ENCODE measurements around the gene ETV3. TPM values are rescaled to one million over a fixed set of nuclear protein-coding genes. Genes with fewer than 3 reads are reported as not detected.

ETV3 gene
- total and polyA plus RNA-seq, 2 of the 13 experiments (the other 11 are each of a cell fraction or from before 2014, with no cell fraction given): 4.2 to 5.8 TPM

GRCh38 chr1:157176591-157177121 is 38.5 kb upstream of the ETV3 start:
- ChIA-PET CTCF (ENCODE audit: low intra/inter-chr PET ratio, low total read pairs) (no interaction called here), POLR2A (no interaction called here)
- no peak for ATAC-seq
- Histone ChIP-seq H3K9ac (ENCODE audit: insufficient read depth, low read depth, low read length) (no peak overlapping the region), H3K27me3 (ENCODE audit: control insufficient read depth in 1 of 2, insufficient read depth in 2 of 2, low read length in 2 of 2) (peaks cover 1 to 11% of the 10 kb centered on the region in 2 experiments; a peak in 3 of 5 replicates), H3K4me2 (ENCODE audit: low read depth, low read length) (no peak overlapping the region), H3K9me3 (ENCODE audit: low read length) (no peaks in the 10 kb centered on the region), H3K4me1 (ENCODE audit: insufficient read depth, low read length) (no peaks in the 10 kb centered on the region), H3K79me2 (ENCODE audit: insufficient read depth, low read length) (no peaks in the 10 kb centered on the region), H3K36me3 (replicated peaks in 1 of 2; ENCODE audit: control insufficient read depth in 1 of 2, insufficient read depth in 2 of 2, low read length in 2 of 2) (no peaks in the 10 kb centered on the region), H2AFZ (ENCODE audit: low read length) (no peak overlapping the region), H3K4me3 (replicated peaks in 1 of 3; ENCODE audit: insufficient read depth in 1 of 3, low read depth in 2 of 3, low read length in 3 of 3) (no peak overlapping the region), H3K27ac (ENCODE audit: extremely low read length, insufficient read depth, low read length) (no peak overlapping the region), H4K20me1 (ENCODE audit: insufficient read depth, low read length) (no peaks in the 10 kb centered on the region)
- no TSS peak for BruUV-seq (replicated peaks)
- 53% methylated on average over 5 of the region's 6 CpGs for WGBS (ENCODE audit: low lambda C conversion rate)
- intact Hi-C loops (cut with micrococcal nuclease; ENCODE audit: unreplicated experiment) (no loop called here), in situ Hi-C loops (cut with HindIII; ENCODE audit: extremely low pct_ligation_motif_present, low pct_unique_long_range_greater_than_20kb) (no loop called here)
- TF ChIP-seq TEF (CRISPR knock-in tag; IDR thresholded peaks at IDR 0.05): no peak
- no peak for TF ChIP-seq POLR2AphosphoS5 (IDR thresholded peaks at IDR 0.05; ENCODE audit: low read depth, low read length)
- no peak for TF ChIP-seq NFIB (CRISPR knock-in tag; IDR thresholded peaks at IDR 0.05; ENCODE audit: borderline replicate concordance)
- TF ChIP-seq FOXA3 (CRISPR knock-in tag; IDR thresholded peaks at IDR 0.05): no peak
- TF ChIP-seq MED13 (CRISPR knock-in tag; IDR thresholded peaks at IDR 0.05): no peak
- no peak for TF ChIP-seq MATR3 (CRISPR knock-in tag; IDR thresholded peaks at IDR 0.05)
- no peak for TF ChIP-seq ZBTB42 (CRISPR knock-in tag; IDR thresholded peaks at IDR 0.05)
- no peak for TF ChIP-seq ZNF746 (CRISPR knock-in tag; IDR thresholded peaks at IDR 0.05)
- no peak for DNase-seq (ENCODE audit: low spot score)
- no peak for FAIRE-seq

GRCh38 chr1:157176016-157176415 is 37.8 kb upstream of the ETV3 start:
- ChIA-PET POLR2A (no interaction called here), CTCF (ENCODE audit: low intra/inter-chr PET ratio, low total read pairs) (no interaction called here)
- Histone ChIP-seq H3K27ac (ENCODE audit: extremely low read length, insufficient read depth, low read length) (no peak overlapping the region), H3K79me2 (ENCODE audit: insufficient read depth, low read length) (no peaks in the 10 kb centered on the region), H3K4me3 (replicated peaks in 1 of 3; ENCODE audit: insufficient read depth in 1 of 3, low read depth in 2 of 3, low read length in 3 of 3) (no peak overlapping the region), H3K9me3 (ENCODE audit: low read length) (no peaks in the 10 kb centered on the region), H3K27me3 (ENCODE audit: control insufficient read depth in 1 of 2, insufficient read depth in 2 of 2, low read length in 2 of 2) (peaks cover 1 to 11% of the 10 kb centered on the region in 2 experiments; a peak in 3 of 5 replicates), H3K36me3 (replicated peaks in 1 of 2; ENCODE audit: control insufficient read depth in 1 of 2, insufficient read depth in 2 of 2, low read length in 2 of 2) (no peaks in the 10 kb centered on the region), H3K9ac (ENCODE audit: insufficient read depth, low read depth, low read length) (no peak overlapping the region), H4K20me1 (ENCODE audit: insufficient read depth, low read length) (no peaks in the 10 kb centered on the region), H2AFZ (ENCODE audit: low read length) (no peak overlapping the region), H3K4me1 (ENCODE audit: insufficient read depth, low read length) (no peaks in the 10 kb centered on the region), H3K4me2 (ENCODE audit: low read depth, low read length) (no peak overlapping the region)
- no TSS peak for BruUV-seq (replicated peaks)
- no peak for DNase-seq (ENCODE audit: low spot score)
- intact Hi-C loops (cut with micrococcal nuclease; ENCODE audit: unreplicated experiment) (no loop called here), in situ Hi-C loops (cut with HindIII; ENCODE audit: extremely low pct_ligation_motif_present, low pct_unique_long_range_greater_than_20kb) (no loop called here)
- WGBS (ENCODE audit: low lambda C conversion rate): 42% methylated on average over 1 of the region's 1 CpG
- no peak for FAIRE-seq
- ATAC-seq: no peak
- no peak for TF ChIP-seq ZNF530 (CRISPR knock-in tag; IDR thresholded peaks at IDR 0.05; ENCODE audit: low read depth)
- no peak for TF ChIP-seq ZNF589 (CRISPR knock-in tag; conservative IDR thresholded peaks at IDR 0.05)
- no peak for TF ChIP-seq SP5 (CRISPR knock-in tag; IDR thresholded peaks at IDR 0.05; ENCODE audit: borderline replicate concordance, low read depth)
- no peak for TF ChIP-seq ZNF33A (CRISPR knock-in tag; IDR thresholded peaks at IDR 0.05; ENCODE audit: borderline replicate concordance)
- no peak for TF ChIP-seq RCOR2 (CRISPR knock-in tag; IDR thresholded peaks at IDR 0.05)
- TF ChIP-seq RNF219 (CRISPR knock-in tag; IDR thresholded peaks at IDR 0.05): no peak
- TF ChIP-seq ZNF746 (CRISPR knock-in tag; IDR thresholded peaks at IDR 0.05): no peak
- TF ChIP-seq HES4 (CRISPR knock-in tag; IDR thresholded peaks at IDR 0.05; ENCODE audit: borderline replicate concordance): no peak
- no peak for TF ChIP-seq ATF4 (CRISPR knock-in tag; IDR thresholded peaks at IDR 0.05)
